IPS-18c (cell line): ENCODE results near the gene ALKBH7.
"Not testable (repeated sequence)": the region's sequence is repeated elsewhere in the genome, so short reads cannot be mapped to it uniquely, and the experiment has no call there.

Source experiments
- H3K4me3 ChIP-seq: 2 replicates; pipeline ENCODE4 v1.7.0; 2013; ENCODE audit warnings: low read depth, mild to moderate bottlenecking, low read length, moderate library complexity; ENCODE audit not compliant: insufficient read depth
- H3K9me3 ChIP-seq: one replicate; pipeline ENCODE4 v1.6.1; 2013; ENCODE audit warnings: mild to moderate bottlenecking, low read length, moderate library complexity; ENCODE audit not compliant: control insufficient read depth, insufficient read depth

Gene ALKBH7

GRCh38 chr19:6383188-6383587 is 10.6 kb downstream of the ALKBH7 start:
- H3K9me3 ChIP-seq = peaks cover 5% of the 10 kb centered on the region
- H3K4me3 ChIP-seq = no peak overlapping the region

- Histone ChIP-seq H3K9me3 (peaks cover 5% of the 10 kb centered on the region), H3K4me3 (no peak overlapping the region)
These were observed 11.8 kb downstream of the ALKBH7 start for GRCh38 chr19:6384381-6384780.

- no peak overlapping the region for H3K4me3 ChIP-seq
- H3K9me3 ChIP-seq = peaks cover 2% of the 10 kb centered on the region
These were observed 14.8 kb downstream of the ALKBH7 start for GRCh38 chr19:6387372-6387771.

GRCh38 chr19:6392221-6393073 is 19.9 kb downstream of the ALKBH7 start:
- Histone ChIP-seq H3K9me3 (no peaks in the 10 kb centered on the region), H3K4me3 (peak overlapping the region; percentile 94)

GRCh38 chr19:6393074-6393982 is 20.7 kb downstream of the ALKBH7 start, which contains the start of gene GTF2F1:
Gene GTF2F1, minus strand, starts transcription at chr19:6393164. Its CDS starts 169 bp downstream, at chr19:6392995.
- Histone ChIP-seq H3K9me3 (no peaks in the 10 kb centered on the region), H3K4me3 (peak within 1 kb of the TSS; percentile 94)

- H3K9me3 ChIP-seq = no peaks in the 10 kb centered on the region
- H3K4me3 ChIP-seq = peak overlapping the region; percentile 94
These were observed 21.4 kb downstream of the ALKBH7 start for GRCh38 chr19:6393983-6394412.

- no peak overlapping the region for H3K4me3 ChIP-seq
These were observed 22.2 kb downstream of the ALKBH7 start for GRCh38 chr19:6394831-6395230.

GRCh38 chr19:6396305-6396704 is 23.7 kb downstream of the ALKBH7 start:
- Histone ChIP-seq H3K4me3 (no peak overlapping the region), H3K9me3 (no peaks in the 10 kb centered on the region)

More at GRCh38 chr19:6394831-6395230, 22.2 kb downstream of the ALKBH7 start:
- H3K9me3 ChIP-seq = no peaks in the 10 kb centered on the region

- H3K4me3 ChIP-seq, H3K9me3 ChIP-seq: not testable (repeated sequence)
These were observed 27.7 kb downstream of the ALKBH7 start for GRCh38 chr19:6400062-6400944.

GRCh38 chr19:6402058-6402457 is 29.5 kb downstream of the ALKBH7 start:
- Histone ChIP-seq H3K4me3 (no peak overlapping the region), H3K9me3 (no peaks in the 10 kb centered on the region)

GRCh38 chr19:6402837-6403608 is 30.4 kb downstream of the ALKBH7 start:
- H3K4me3 ChIP-seq = no peak overlapping the region
- no peaks in the 10 kb centered on the region for H3K9me3 ChIP-seq

GRCh38 chr19:6406401-6406800 is 33.8 kb downstream of the ALKBH7 start:
- Histone ChIP-seq H3K4me3 (no peak overlapping the region), H3K9me3 (no peaks in the 10 kb centered on the region)

GRCh38 chr19:6409346-6409745 is 36.8 kb downstream of the ALKBH7 start:
- H3K9me3 ChIP-seq = no peaks in the 10 kb centered on the region
- H3K4me3 ChIP-seq = no peak overlapping the region

GRCh38 chr19:6412061-6412446 is 39.5 kb downstream of the ALKBH7 start:
- no peak overlapping the region for H3K4me3 ChIP-seq
- H3K9me3 ChIP-seq = no peaks in the 10 kb centered on the region

- H3K9me3 ChIP-seq = no peaks in the 10 kb centered on the region
- no peak overlapping the region for H3K4me3 ChIP-seq
These were observed 40.0 kb downstream of the ALKBH7 start for GRCh38 chr19:6412447-6413091.

GRCh38 chr19:6413291-6413690 is 40.7 kb downstream of the ALKBH7 start:
- Histone ChIP-seq H3K4me3 (no peak overlapping the region), H3K9me3 (no peaks in the 10 kb centered on the region)
